ENCODE results near the gene KIF4A.
"Not testable (repeated sequence)": the region's sequence is repeated elsewhere in the genome, so short reads cannot be mapped to it uniquely, and the experiment has no call there.

Gene KIF4A

GRCh38 chrX:70289793-70290770, at the start of gene KIF4A, which contains the start of gene PDZD11:
TSS of gene KIF4A (plus strand) at chrX:70290104. CDS start at chrX:70290459, 355 bp downstream.
TSS of gene PDZD11 (minus strand) at chrX:70289927. CDS start at chrX:70289341, 586 bp downstream.
- DNase-seq (ENCODE audit: low read depth in 1 of 2, low spot score in 1 of 2) = peak; percentile 43 to 56

- no peak for DNase-seq (ENCODE audit: low read depth in 1 of 2, low spot score in 1 of 2)
Measured at GRCh38 chrX:70240751-70241150, 49.2 kb upstream of the KIF4A start.

GRCh38 chrX:70241501-70241900, 48.4 kb upstream of the KIF4A start:
- no peak for DNase-seq (ENCODE audit: low read depth in 1 of 2, low spot score in 1 of 2)

GRCh38 chrX:70243601-70244000, 46.3 kb upstream of the KIF4A start:
- DNase-seq (ENCODE audit: low read depth in 1 of 2, low spot score in 1 of 2) = not testable (repeated sequence)

GRCh38 chrX:70244881-70245280, 45.0 kb upstream of the KIF4A start:
- DNase-seq (ENCODE audit: low read depth in 1 of 2, low spot score in 1 of 2) = no peak

GRCh38 chrX:70247252-70247651, 42.7 kb upstream of the KIF4A start:
- no peak for DNase-seq (ENCODE audit: low read depth in 1 of 2, low spot score in 1 of 2)

GRCh38 chrX:70252491-70252890, 37.4 kb upstream of the KIF4A start:
- DNase-seq (ENCODE audit: low read depth in 1 of 2, low spot score in 1 of 2) = no peak

GRCh38 chrX:70253377-70254062, 36.4 kb upstream of the KIF4A start:
- no peak for DNase-seq (ENCODE audit: low read depth in 1 of 2, low spot score in 1 of 2)

- DNase-seq (ENCODE audit: low read depth in 1 of 2, low spot score in 1 of 2) = no peak
Measured at GRCh38 chrX:70254063-70254400, 35.9 kb upstream of the KIF4A start.

GRCh38 chrX:70254909-70255308, 35.0 kb upstream of the KIF4A start:
- DNase-seq (ENCODE audit: low read depth in 1 of 2, low spot score in 1 of 2) = no peak

- DNase-seq (ENCODE audit: low read depth in 1 of 2, low spot score in 1 of 2) = no peak
Measured at GRCh38 chrX:70255452-70255851, 34.5 kb upstream of the KIF4A start.

- no peak for DNase-seq (ENCODE audit: low read depth in 1 of 2, low spot score in 1 of 2)
Measured at GRCh38 chrX:70257423-70258288, 32.2 kb upstream of the KIF4A start.

- DNase-seq (ENCODE audit: low read depth in 1 of 2, low spot score in 1 of 2) = no peak
Measured at GRCh38 chrX:70260104-70260503, 29.8 kb upstream of the KIF4A start, which contains the start of gene P2RY4. TSS of gene P2RY4 (minus strand) at chrX:70260204. CDS start at chrX:70259624, 580 bp downstream.

GRCh38 chrX:70262952-70263567, 26.8 kb upstream of the KIF4A start:
- DNase-seq (ENCODE audit: low read depth in 1 of 2, low spot score in 1 of 2) = peak in 1 of 2 donors; percentile 1

GRCh38 chrX:70264784-70265183, 25.1 kb upstream of the KIF4A start:
- no peak for DNase-seq (ENCODE audit: low read depth in 1 of 2, low spot score in 1 of 2)

GRCh38 chrX:70268034-70268433, 21.9 kb upstream of the KIF4A start, which contains the start of gene ARR3:
TSS of gene ARR3 (plus strand) at chrX:70268334. CDS start at chrX:70269386, 1,052 bp downstream.
- no peak for DNase-seq (ENCODE audit: low read depth in 1 of 2, low spot score in 1 of 2)

GRCh38 chrX:70274029-70274428, 15.9 kb upstream of the KIF4A start:
- not testable (repeated sequence) for DNase-seq (ENCODE audit: low read depth in 1 of 2, low spot score in 1 of 2)

- no peak for DNase-seq (ENCODE audit: low read depth in 1 of 2, low spot score in 1 of 2)
Measured at GRCh38 chrX:70279081-70279480, 10.8 kb upstream of the KIF4A start.

- no peak for DNase-seq (ENCODE audit: low read depth in 1 of 2, low spot score in 1 of 2)
Measured at GRCh38 chrX:70280573-70280972, 9.3 kb upstream of the KIF4A start.

- no peak for DNase-seq (ENCODE audit: low read depth in 1 of 2, low spot score in 1 of 2)
Measured at GRCh38 chrX:70281951-70282350, 8.0 kb upstream of the KIF4A start, which contains the start of gene RAB41. TSS of gene RAB41 (plus strand) at chrX:70282172. CDS start at chrX:70282218, 46 bp downstream.

All from stimulated activated CD4-positive, alpha-beta T cell treated with anti-CD3 and anti-CD28 coated beads, Interleukin-15, amount 100 ng/mL, for 1 hour (primary cell).